ENCODE data around the gene UBR4. TPM values are rescaled to one million over a fixed set of nuclear protein-coding genes. Genes with fewer than 3 reads are reported as not detected.

UBR4 gene
- total RNA-seq, 1 donor from 2014 or later, result 108 TPM

GRCh38 chr1:19251305-19252196, 41.5 kb upstream of the UBR4 start, which contains the start of the genes EMC1 and MRTO4:
Gene EMC1, minus strand, starts transcription at chr1:19251524. Its CDS starts 15 bp downstream, at chr1:19251509.
Gene MRTO4, plus strand, starts transcription at chr1:19251805. Its CDS starts 31 bp downstream, at chr1:19251836.
- Mint-ChIP-seq H3K27me3 (no peaks in the 10 kb centered on the region), H3K36me3 (no peaks in the 10 kb centered on the region), H3K4me3 (peak within 1 kb of the TSS; percentile 96), H3K9me3 (no peaks in the 10 kb centered on the region), H3K27ac (peak within 1 kb of the TSS; percentile 91), H3K4me1 (ENCODE audit: unreplicated experiment) (peaks cover 18% of the 10 kb centered on the region)
- DNase-seq (ENCODE audit: extremely low spot score, unreplicated experiment), result peak; percentile 94
- TF ChIP-seq CTCF (conservative IDR thresholded peaks at IDR 0.05), result no peak

- Mint-ChIP-seq H3K27ac (peak overlapping the region; percentile 91), H3K36me3 (no peaks in the 10 kb centered on the region), H3K9me3 (no peaks in the 10 kb centered on the region), H3K4me1 (ENCODE audit: unreplicated experiment) (peaks cover 18% of the 10 kb centered on the region), H3K27me3 (no peaks in the 10 kb centered on the region), H3K4me3 (peak overlapping the region; percentile 96)
- TF ChIP-seq CTCF (conservative IDR thresholded peaks at IDR 0.05), result no peak
- no peak for DNase-seq (ENCODE audit: extremely low spot score, unreplicated experiment)
These were observed 40.7 kb upstream of the UBR4 start for GRCh38 chr1:19250629-19251304.

- no peak for DNase-seq (ENCODE audit: extremely low spot score, unreplicated experiment)
- H3K36me3 Mint-ChIP-seq, result peaks cover 3% of the 10 kb centered on the region
- H3K27ac Mint-ChIP-seq, result no peak overlapping the region
- H3K4me1 Mint-ChIP-seq (ENCODE audit: unreplicated experiment), result no peaks in the 10 kb centered on the region
- no peaks in the 10 kb centered on the region for H3K9me3 Mint-ChIP-seq
- TF ChIP-seq CTCF (conservative IDR thresholded peaks at IDR 0.05), result peak; percentile 91
- H3K4me3 Mint-ChIP-seq, result no peak overlapping the region
- no peaks in the 10 kb centered on the region for H3K27me3 Mint-ChIP-seq
These were observed 30.8 kb upstream of the UBR4 start for GRCh38 chr1:19240673-19241538.

- Mint-ChIP-seq H3K4me3 (no peak overlapping the region), H3K9me3 (no peaks in the 10 kb centered on the region), H3K27me3 (no peaks in the 10 kb centered on the region), H3K36me3 (peaks cover 3% of the 10 kb centered on the region), H3K4me1 (ENCODE audit: unreplicated experiment) (no peaks in the 10 kb centered on the region), H3K27ac (no peak overlapping the region)
- no peak for TF ChIP-seq CTCF (conservative IDR thresholded peaks at IDR 0.05)
- no peak for DNase-seq (ENCODE audit: extremely low spot score, unreplicated experiment)
These were observed 29.8 kb upstream of the UBR4 start for GRCh38 chr1:19239876-19240275.

- DNase-seq (ENCODE audit: extremely low spot score, unreplicated experiment), result no peak
- no peaks in the 10 kb centered on the region for H3K9me3 Mint-ChIP-seq
- H3K4me1 Mint-ChIP-seq (ENCODE audit: unreplicated experiment), result no peaks in the 10 kb centered on the region
- peaks cover 4% of the 10 kb centered on the region for H3K36me3 Mint-ChIP-seq
- no peaks in the 10 kb centered on the region for H3K27me3 Mint-ChIP-seq
- no peak overlapping the region for H3K4me3 Mint-ChIP-seq
- no peak for TF ChIP-seq CTCF (conservative IDR thresholded peaks at IDR 0.05)
- no peak overlapping the region for H3K27ac Mint-ChIP-seq
These were observed 24.2 kb upstream of the UBR4 start for GRCh38 chr1:19234224-19234623.

Data from type B pancreatic cell (in vitro differentiated cells).